RWPE2 (cell line): ENCODE results near the gene STK10.

Source experiments
- ATAC-seq: fragments of 200-7000 bp; cut with Tn5 transposase; 3 replicates; pipeline ENCODE4 v1.9.1; 2021; ENCODE audit warnings: low read depth
- DNase-seq: peaks from one replicate; pipeline ENCODE4 v3.0.0-alpha.2; 2020; ENCODE audit warnings: low spot score
- H3K27ac ChIP-seq: fragments of 450-650 bp; 2 replicates; pipeline ENCODE4 v1.5.1; 2017; ENCODE audit warnings: mild to moderate bottlenecking; ENCODE audit not compliant: poor library complexity, severe bottlenecking
- H3K27me3 ChIP-seq: fragments of 250-450 bp; sonication (Bioruptor Pico); 2 replicates; pipeline ENCODE4 v1.5.1; 2021; ENCODE audit warnings: mild to moderate bottlenecking, moderate library complexity; ENCODE audit not compliant: insufficient read depth, poor library complexity, severe bottlenecking
- H3K36me3 ChIP-seq: fragments of 250-450 bp; sonication (Bioruptor Pico); 2 replicates; pipeline ENCODE4 v1.5.1; 2020; ENCODE audit warnings: low read depth, mild to moderate bottlenecking, moderate library complexity
- H3K4me1 ChIP-seq: fragments of 250-450 bp; sonication (Bioruptor Pico); 2 replicates; pipeline ENCODE4 v1.5.1; 2021; ENCODE audit warnings: mild to moderate bottlenecking, moderate library complexity; ENCODE audit not compliant: insufficient read depth, poor library complexity, severe bottlenecking
- H3K4me3 ChIP-seq: fragments of 250-450 bp; sonication (Bioruptor Pico); 2 replicates; pipeline ENCODE4 v1.5.1; 2021; ENCODE audit warnings: mild to moderate bottlenecking, moderate library complexity; ENCODE audit not compliant: severe bottlenecking
- H3K9me3 ChIP-seq: fragments of 250-450 bp; sonication (Bioruptor Pico); 2 replicates; pipeline ENCODE4 v1.5.1; 2021; ENCODE audit warnings: mild to moderate bottlenecking, moderate library complexity; ENCODE audit not compliant: severe bottlenecking
- CTCF ChIP-seq: fragments of 450-650 bp; IDR thresholded peaks from one replicate; pipeline ENCODE4 v1.5.1; 2017; ENCODE audit warnings: mild to moderate bottlenecking, moderate library complexity; ENCODE audit not compliant: poor library complexity, severe bottlenecking

The STK10 gene

GRCh38 chr5:172015346-172015745, 172.7 kb downstream of the STK10 start:
- TF ChIP-seq CTCF = no peak
- Histone ChIP-seq H3K27ac (no peak overlapping the region), H3K4me3 (no peak overlapping the region), H3K36me3 (no peaks in the 10 kb centered on the region), H3K27me3 (no peaks in the 10 kb centered on the region), H3K9me3 (no peaks in the 10 kb centered on the region), H3K4me1 (no peaks in the 10 kb centered on the region)
- ATAC-seq (no peak), DNase-seq (no peak)

- no peaks in the 10 kb centered on the region for H3K36me3 ChIP-seq
- DNase-seq = no peak
Measured at GRCh38 chr5:172010278-172010677, 177.7 kb downstream of the STK10 start.

GRCh38 chr5:172009536-172010270, 178.3 kb downstream of the STK10 start:
- Histone ChIP-seq H3K27ac (no peak overlapping the region), H3K4me1 (peaks cover 20% of the 10 kb centered on the region), H3K4me3 (no peak overlapping the region), H3K27me3 (no peaks in the 10 kb centered on the region), H3K9me3 (no peaks in the 10 kb centered on the region), H3K36me3 (no peaks in the 10 kb centered on the region)
- ATAC-seq (no peak), DNase-seq (no peak)
- no peak for TF ChIP-seq CTCF

More at GRCh38 chr5:172010278-172010677, 177.7 kb downstream of the STK10 start:
- ATAC-seq = no peak
- peak; percentile 30 for TF ChIP-seq CTCF
- Histone ChIP-seq H3K27me3 (no peaks in the 10 kb centered on the region), H3K9me3 (no peaks in the 10 kb centered on the region), H3K4me1 (peaks cover 16% of the 10 kb centered on the region), H3K27ac (no peak overlapping the region), H3K4me3 (no peak overlapping the region)

- no peaks in the 10 kb centered on the region for H3K36me3 ChIP-seq
- no peaks in the 10 kb centered on the region for H3K9me3 ChIP-seq
- H3K4me1 ChIP-seq = peaks cover 30% of the 10 kb centered on the region
- no peak for TF ChIP-seq CTCF
- DNase-seq (no peak), ATAC-seq (no peak)
- H3K4me3 ChIP-seq = no peak overlapping the region
- peak overlapping the region; percentile 74 for H3K27ac ChIP-seq
- no peaks in the 10 kb centered on the region for H3K27me3 ChIP-seq
Measured at GRCh38 chr5:172008689-172009141, 179.3 kb downstream of the STK10 start.

GRCh38 chr5:172008111-172008455, 179.9 kb downstream of the STK10 start:
- peak overlapping the region; percentile 74 for H3K27ac ChIP-seq
- DNase-seq (no peak), ATAC-seq (no peak)
- H3K9me3 ChIP-seq = no peaks in the 10 kb centered on the region
- no peaks in the 10 kb centered on the region for H3K27me3 ChIP-seq
- TF ChIP-seq CTCF = no peak
- peaks cover 36% of the 10 kb centered on the region for H3K4me1 ChIP-seq
- H3K36me3 ChIP-seq = no peaks in the 10 kb centered on the region
- H3K4me3 ChIP-seq = no peak overlapping the region
